Medulla oblongata (tissue), 1 donor: ENCODE measurements around the gene USP20.
A peak's percentile ranks its signal among the peaks of the same experiment; 100 is the strongest.

Source experiments
- DNase-seq: peaks from one replicate; pipeline ENCODE4 v3.0.0-alpha.2; 2015; ENCODE audit errors: extremely low spot score

The USP20 gene

GRCh38 chr9:129875181-129875611 lies 39.9 kb downstream of the USP20 start:
- no peak for DNase-seq

GRCh38 chr9:129875687-129876395 lies 40.6 kb downstream of the USP20 start:
- DNase-seq: no peak

DNA sequence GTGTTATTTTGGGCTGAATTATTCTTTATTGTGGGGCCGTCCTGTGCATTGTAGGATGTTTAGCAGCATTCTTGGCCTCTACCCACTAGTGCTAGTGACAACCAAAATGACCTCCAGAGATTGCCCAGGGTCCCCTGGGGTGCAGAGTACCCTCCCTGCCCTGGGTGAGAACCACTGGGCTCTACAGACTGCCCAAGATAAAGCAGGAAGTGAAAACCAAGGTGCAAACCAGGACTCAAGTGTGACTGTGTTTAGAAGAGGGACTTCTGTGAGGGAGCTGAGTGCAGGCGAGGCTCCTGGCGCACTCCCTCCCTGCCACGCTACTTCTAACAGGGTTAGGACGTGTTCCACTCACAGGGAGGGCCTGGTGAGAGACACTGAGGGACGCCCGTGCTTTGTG lies 41.6 kb downstream of the USP20 start:
- DNase-seq: no peak

DNA sequence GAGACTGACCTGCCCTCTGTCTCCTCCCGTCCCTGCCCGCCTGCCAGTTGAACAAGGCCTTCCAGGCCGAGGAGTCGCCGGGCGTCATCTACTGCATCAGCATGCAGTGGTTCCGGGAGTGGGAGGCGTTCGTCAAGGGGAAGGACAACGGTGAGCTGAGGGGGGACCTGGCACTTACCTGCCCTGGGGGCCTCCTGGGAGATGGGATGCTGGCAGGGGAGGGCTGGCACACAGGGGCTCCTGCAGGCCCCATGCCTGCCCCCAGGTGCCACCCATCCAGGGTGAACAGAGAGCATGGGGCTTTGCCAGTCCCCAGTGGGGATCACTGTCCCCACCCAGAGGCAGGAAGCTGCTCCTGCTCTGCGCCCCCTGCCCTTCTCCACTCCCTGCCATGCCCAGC lies 43.0 kb downstream of the USP20 start:
- no peak for DNase-seq

DNA sequence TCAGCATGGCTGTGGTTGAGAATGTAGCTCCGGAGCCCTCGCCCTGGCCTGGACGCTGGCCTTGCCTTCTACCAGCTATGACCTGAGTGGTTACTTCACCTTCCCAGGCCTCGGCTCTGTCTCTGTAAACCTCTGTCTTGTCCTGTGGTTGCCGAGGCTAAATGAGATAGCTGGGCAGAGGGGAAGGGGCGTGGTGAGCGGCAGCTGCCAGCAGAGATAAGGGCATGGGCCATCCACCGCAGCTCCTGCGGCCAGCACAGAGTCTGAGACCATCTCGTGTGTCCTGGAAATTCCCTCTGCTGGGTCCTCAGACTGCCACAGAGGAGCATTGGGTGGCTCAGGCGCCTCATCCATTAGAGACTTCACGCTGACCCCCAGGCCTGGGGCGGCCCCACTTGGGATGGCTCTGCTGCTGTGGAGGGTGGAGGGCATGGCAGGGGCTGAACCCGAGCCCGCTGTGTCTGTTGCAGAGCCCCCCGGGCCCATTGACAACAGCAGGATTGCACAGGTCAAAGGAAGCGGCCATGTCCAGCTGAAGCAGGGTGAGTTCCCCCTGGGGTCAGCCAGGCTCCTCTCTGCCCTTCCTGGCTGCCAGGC lies 43.9 kb downstream of the USP20 start:
- no peak for DNase-seq

DNA sequence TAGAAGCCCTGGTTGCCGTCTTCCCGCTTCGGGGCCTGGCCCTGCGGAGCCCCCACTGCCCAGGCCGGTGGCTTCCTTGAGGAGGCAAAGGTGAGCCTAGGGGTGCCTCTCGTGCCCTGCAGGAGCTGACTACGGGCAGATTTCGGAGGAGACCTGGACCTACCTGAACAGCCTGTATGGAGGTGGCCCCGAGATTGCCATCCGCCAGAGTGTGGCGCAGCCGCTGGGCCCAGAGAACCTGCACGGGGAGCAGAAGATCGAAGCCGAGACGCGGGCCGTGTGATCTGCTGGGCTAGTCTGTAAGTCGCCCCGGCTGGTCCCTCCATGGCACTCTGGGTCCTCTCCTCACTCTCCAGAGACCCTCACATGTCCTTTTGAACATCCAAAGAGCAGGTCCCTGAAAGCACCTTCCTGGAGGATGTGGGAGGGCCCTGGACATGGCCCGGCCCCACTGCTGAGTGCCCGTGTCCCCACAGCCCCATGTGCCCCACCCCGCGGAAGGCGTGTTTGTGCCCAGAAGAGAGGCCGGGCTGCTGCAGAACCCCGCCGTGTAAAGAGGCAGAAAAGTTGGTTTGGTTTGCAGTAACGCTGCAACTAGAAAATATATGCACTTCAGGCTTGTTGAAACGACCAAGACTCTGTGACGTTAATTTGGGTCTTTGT lies 44.9 kb downstream of the USP20 start:
- DNase-seq: no peak

- no peak for DNase-seq
Observed at GRCh38 chr9:129880654-129881546, 45.6 kb downstream of the USP20 start.

GRCh38 chr9:129881547-129882324 lies 46.5 kb downstream of the USP20 start:
- no peak for DNase-seq

GRCh38 chr9:129884220-129885017 lies 49.2 kb downstream of the USP20 start:
- DNase-seq: peak; percentile 89

DNA sequence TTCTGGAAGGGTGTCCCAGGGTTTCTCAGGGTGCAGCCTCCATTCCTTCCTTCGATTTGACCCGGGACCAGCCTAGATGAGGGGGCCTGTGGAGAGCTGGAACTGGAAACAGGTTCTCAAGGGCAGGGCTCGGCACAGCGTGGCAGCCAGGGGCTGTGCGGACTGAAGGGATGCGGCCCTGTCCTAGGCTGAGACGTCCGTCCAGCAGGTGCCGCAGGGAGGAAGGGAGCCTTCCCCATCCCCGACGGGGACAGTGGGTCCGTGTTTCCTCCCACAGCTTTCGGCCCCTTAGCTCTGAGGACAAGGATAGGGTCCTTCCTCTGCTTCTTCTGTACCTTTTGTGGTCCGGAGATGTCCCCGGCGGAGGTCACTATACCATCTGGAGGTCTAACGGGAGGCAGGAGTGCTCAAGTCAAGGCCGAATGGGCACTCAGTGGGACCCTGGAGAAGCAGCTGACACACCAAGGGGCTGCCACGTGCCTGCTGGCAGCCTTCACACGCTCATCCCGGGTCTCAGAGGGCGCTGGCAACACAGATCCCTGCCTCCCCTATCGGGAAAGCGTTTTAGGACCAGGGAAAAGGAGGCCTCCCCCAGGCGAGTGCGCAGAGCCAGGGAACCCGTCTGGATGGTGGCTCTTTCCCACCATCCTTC lies 49.9 kb downstream of the USP20 start:
- DNase-seq: no peak

GRCh38 chr9:129885670-129886106 lies 50.4 kb downstream of the USP20 start:
- DNase-seq: peak; percentile 91

- peak; percentile 73 for DNase-seq
Observed at GRCh38 chr9:129886226-129887174, 51.2 kb downstream of the USP20 start.

GRCh38 chr9:129887334-129888292 lies 52.4 kb downstream of the USP20 start:
- DNase-seq: no peak

GRCh38 chr9:129888293-129889121 lies 53.2 kb downstream of the USP20 start:
- no peak for DNase-seq

DNA sequence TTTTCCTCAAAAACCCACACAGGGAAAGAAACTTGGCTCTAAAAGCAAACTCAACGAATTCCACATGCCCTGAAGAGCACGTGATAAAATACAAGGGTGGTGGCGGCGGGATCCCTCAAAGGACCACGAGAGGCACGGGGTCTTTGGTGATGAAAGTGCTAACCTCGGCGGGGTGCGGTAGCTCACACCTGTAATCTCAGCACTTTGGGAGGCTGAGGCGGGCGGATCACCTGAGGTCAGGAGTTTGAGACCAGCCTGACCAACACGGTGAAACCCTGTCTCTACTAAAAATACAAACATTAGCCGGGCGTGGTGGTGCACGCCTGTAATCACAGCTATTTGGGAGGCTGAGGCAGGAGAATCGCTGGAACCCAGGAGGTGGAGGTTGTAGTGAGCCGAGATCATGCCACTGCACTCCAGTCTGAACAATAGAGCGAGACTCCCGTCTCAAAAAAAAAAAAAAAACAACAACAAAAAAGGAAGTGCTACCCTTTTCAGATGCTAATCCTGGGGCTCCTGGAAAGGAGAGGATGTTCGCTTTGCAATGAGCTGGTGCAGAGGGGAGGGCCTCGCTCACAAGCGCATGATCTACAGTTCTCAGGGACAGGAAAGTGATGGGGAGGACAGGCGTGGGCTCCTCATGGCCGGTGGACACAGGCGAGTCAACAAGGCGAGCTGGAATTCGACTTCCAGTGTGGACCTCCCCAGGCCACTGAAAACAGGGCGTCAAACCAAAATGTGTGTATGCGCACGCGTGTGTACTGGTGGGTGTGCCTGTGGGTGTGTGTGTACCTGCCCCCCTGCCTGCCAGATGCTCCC lies 54.1 kb downstream of the USP20 start:
- DNase-seq: no peak
